Panc1 (cell line): ENCODE data around the gene GRIN3B.

Experiments
- CTCF ChIP-seq: fragments of 450-650 bp; IDR thresholded peaks from 2 replicates; pipeline ENCODE4 v1.5.1; 2017; ENCODE audit warnings: mild to moderate bottlenecking
- SIN3A ChIP-seq: IDR thresholded peaks from 2 replicates; pipeline ENCODE4 v1.6.1; 2012; ENCODE audit warnings: low read depth, mild to moderate bottlenecking, low read length, moderate library complexity, borderline replicate concordance; ENCODE audit not compliant: insufficient read depth

DNA sequence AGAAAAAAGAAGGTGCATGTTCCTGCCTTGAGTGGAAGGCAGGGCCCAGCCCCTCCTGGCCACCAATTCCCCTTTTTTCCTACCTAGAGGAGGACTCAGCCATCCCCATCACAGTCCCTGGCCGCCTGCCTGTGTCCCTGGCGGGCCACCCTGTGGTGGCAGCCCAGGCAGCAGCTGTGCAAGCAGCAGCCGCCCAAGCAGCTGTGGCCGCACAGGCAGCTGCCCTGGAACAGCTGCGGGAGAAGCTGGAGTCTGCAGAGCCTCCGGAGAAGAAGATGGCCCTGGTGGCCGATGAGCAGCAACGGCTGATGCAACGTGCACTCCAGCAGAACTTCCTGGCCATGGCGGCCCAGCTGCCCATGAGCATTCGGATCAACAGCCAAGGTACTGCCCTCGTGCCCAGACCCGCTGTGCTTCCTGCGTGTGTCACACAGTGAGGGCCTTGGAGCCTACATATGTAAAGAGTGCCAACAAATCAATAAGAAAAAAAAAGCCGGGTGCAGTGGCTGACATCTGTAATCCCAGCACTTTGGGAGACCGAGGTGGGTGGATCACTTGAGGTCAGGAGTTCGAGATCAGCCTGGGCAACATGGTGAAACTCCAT, 33.6 kb upstream of the GRIN3B start:
- no peak for TF ChIP-seq CTCF
- no peak for TF ChIP-seq SIN3A
